NCI-H2029 treated with DMSO at 0.1 percent for 48 hours (cell line): ENCODE measurements around the gene COX10.
A peak's percentile ranks its signal among the peaks of the same experiment; 100 is the strongest.
"Not testable (repeated sequence)": the region's sequence is repeated elsewhere in the genome, so short reads cannot be mapped to it uniquely, and the experiment has no call there.

Source experiments
- DNase-seq: peaks from one replicate; lab custom pipeline; 2025; lab: John Stamatoyannopoulos, UW

The COX10 gene

GRCh38 chr17:14069251-14070021, at the start of gene COX10:
COX10 (plus strand) TSS chr17:14069504; CDS start chr17:14069606, 102 bp downstream.
- peak; percentile 64 for DNase-seq

- DNase-seq = not testable (repeated sequence)
Observed at GRCh38 chr17:14021651-14022294, 47.5 kb upstream of the COX10 start.

- DNase-seq = not testable (repeated sequence)
Observed at GRCh38 chr17:14029755-14030154, 39.5 kb upstream of the COX10 start.

GRCh38 chr17:14032234-14032633, 37.1 kb upstream of the COX10 start:
- no peak for DNase-seq

GRCh38 chr17:14033166-14033565, 36.1 kb upstream of the COX10 start:
- DNase-seq = no peak

GRCh38 chr17:14037453-14037852, 31.9 kb upstream of the COX10 start:
- no peak for DNase-seq

GRCh38 chr17:14038206-14038605, 31.1 kb upstream of the COX10 start:
- no peak for DNase-seq

- DNase-seq = no peak
Observed at GRCh38 chr17:14042411-14042810, 26.9 kb upstream of the COX10 start.

- no peak for DNase-seq
Observed at GRCh38 chr17:14044702-14045101, 24.6 kb upstream of the COX10 start.

- no peak for DNase-seq
Observed at GRCh38 chr17:14046978-14047377, 22.3 kb upstream of the COX10 start.

GRCh38 chr17:14047591-14047990, 21.7 kb upstream of the COX10 start:
- DNase-seq = no peak

GRCh38 chr17:14048169-14048568, 21.1 kb upstream of the COX10 start:
- DNase-seq = no peak

- DNase-seq = no peak
Observed at GRCh38 chr17:14050616-14051015, 18.7 kb upstream of the COX10 start.

- no peak for DNase-seq
Observed at GRCh38 chr17:14051692-14052091, 17.6 kb upstream of the COX10 start.

- no peak for DNase-seq
Observed at GRCh38 chr17:14052886-14053615, 16.3 kb upstream of the COX10 start.

- no peak for DNase-seq
Observed at GRCh38 chr17:14057591-14057990, 11.7 kb upstream of the COX10 start.

- DNase-seq = no peak
Observed at GRCh38 chr17:14058051-14058450, 11.3 kb upstream of the COX10 start.

- DNase-seq = no peak
Observed at GRCh38 chr17:14060706-14061105, 8.6 kb upstream of the COX10 start.

GRCh38 chr17:14061666-14062560, 7.4 kb upstream of the COX10 start:
- no peak for DNase-seq

- DNase-seq = no peak
Observed at GRCh38 chr17:14067347-14067746, 2.0 kb upstream of the COX10 start.

GRCh38 chr17:14068542-14069250, 608 bp upstream of the COX10 start:
- no peak for DNase-seq
